Karpas-422 (cell line): ENCODE measurements around the gene SPP1. TPM values are rescaled to one million over a fixed set of nuclear protein-coding genes. Genes with fewer than 3 reads are reported as not detected.

Source experiments
- DNase-seq: peaks from one replicate; pipeline ENCODE4 v3.0.0-alpha.2; 2015
- H2AFZ ChIP-seq: fragments of 200-600 bp; sonication (generic); 2 replicates; pipeline ENCODE4 v1.6.1; 2014; ENCODE audit warnings: antibody characterized with exemption, low read length, mixed read lengths
- H3K27ac ChIP-seq: fragments of 200-600 bp; sonication (generic); 2 replicates; pipeline ENCODE4 v1.5.1; 2014; ENCODE audit warnings: mild to moderate bottlenecking, low read length, moderate library complexity
- H3K27me3 ChIP-seq: fragments of 200-600 bp; sonication (generic); 2 replicates; pipeline ENCODE4 v1.6.1; 2014; ENCODE audit warnings: low read length, mixed read lengths
- H3K36me3 ChIP-seq: fragments of 200-600 bp; sonication (generic); 2 replicates; pipeline ENCODE4 v1.6.1; 2014; ENCODE audit warnings: low read length, mixed read lengths; ENCODE audit not compliant: insufficient read depth
- H3K4me1 ChIP-seq: fragments of 200-600 bp; sonication (generic); 2 replicates; pipeline ENCODE4 v1.6.1; 2014; ENCODE audit warnings: mild to moderate bottlenecking, low read length, mixed read lengths
- H3K4me2 ChIP-seq: fragments of 200-600 bp; sonication (generic); 2 replicates; pipeline ENCODE4 v1.6.1; 2014; ENCODE audit warnings: low read length, low read depth, mild to moderate bottlenecking; ENCODE audit not compliant: poor library complexity, severe bottlenecking
- H3K4me3 ChIP-seq: fragments of 200-600 bp; sonication (generic); 2 replicates; pipeline ENCODE4 v1.5.1; 2014; ENCODE audit warnings: mild to moderate bottlenecking, antibody characterized with exemption, low read length, mixed read lengths
- H3K79me2 ChIP-seq: fragments of 200-600 bp; sonication (generic); 2 replicates; pipeline ENCODE4 v1.6.1; 2014; ENCODE audit warnings: mild to moderate bottlenecking, low read length, mixed read lengths
- H3K9ac ChIP-seq: fragments of 200-600 bp; sonication (generic); 2 replicates; pipeline ENCODE4 v1.6.0; 2014; ENCODE audit warnings: low read length
- H3K9me2 ChIP-seq: fragments of 200-600 bp; sonication (generic), shearing (Covaris generic); replicated peaks from 2 replicates; pipeline ENCODE4 v1.6.0; 2014; ENCODE audit warnings: mild to moderate bottlenecking, low read length, moderate library complexity; ENCODE audit not compliant: insufficient read depth
- H3K9me3 ChIP-seq: fragments of 300-700, 200-600 bp; sonication (generic); 2 replicates; pipeline ENCODE4 v1.6.1; 2014; ENCODE audit warnings: low read length, mixed read lengths
- H4K20me1 ChIP-seq: fragments of 200-600 bp; sonication (generic); 2 replicates; pipeline ENCODE4 v1.6.1; 2014; ENCODE audit warnings: mild to moderate bottlenecking, antibody characterized with exemption, low read length, low read depth; ENCODE audit not compliant: insufficient read depth
- total RNA-seq: library from RNA; depleted of rRNA; stranded (reverse); fragments of >200 nt; shearing (Covaris generic); gene quantifications from 2 replicates; pipeline ENCODE4 v1.2.3, GENCODE V29; 2014; ENCODE audit warnings: low replicate concordance

The SPP1 gene
- total RNA-seq, 1 experiment from 2014 or later: not detected

GRCh38 chr4:88010966-88011365 lies 35.5 kb downstream of the SPP1 start:
- H3K9me2 ChIP-seq: no peaks in the 10 kb centered on the region
- no peak overlapping the region for H2AFZ ChIP-seq
- H3K4me1 ChIP-seq: peaks cover 68% of the 10 kb centered on the region
- peak overlapping the region; percentile 54 for H3K9ac ChIP-seq
- H3K4me2 ChIP-seq: peak overlapping the region; percentile 95
- H4K20me1 ChIP-seq: peaks cover 9% of the 10 kb centered on the region
- no peaks in the 10 kb centered on the region for H3K9me3 ChIP-seq
- peak; percentile 48 for DNase-seq
- H3K4me3 ChIP-seq: peak overlapping the region; percentile 49
- H3K27ac ChIP-seq: peak overlapping the region; percentile 61
- no peaks in the 10 kb centered on the region for H3K36me3 ChIP-seq
- H3K79me2 ChIP-seq: peaks cover 82% of the 10 kb centered on the region
- H3K27me3 ChIP-seq: no peaks in the 10 kb centered on the region

GRCh38 chr4:88012647-88013046 lies 37.1 kb downstream of the SPP1 start:
- H3K9ac ChIP-seq: peak overlapping the region; percentile 38
- H3K9me2 ChIP-seq: no peaks in the 10 kb centered on the region
- H3K79me2 ChIP-seq: peaks cover 99% of the 10 kb centered on the region
- H3K9me3 ChIP-seq: no peaks in the 10 kb centered on the region
- H4K20me1 ChIP-seq: peaks cover 9% of the 10 kb centered on the region
- peak overlapping the region; percentile 95 for H3K4me2 ChIP-seq
- DNase-seq: peak; percentile 82
- peaks cover 69% of the 10 kb centered on the region for H3K4me1 ChIP-seq
- no peaks in the 10 kb centered on the region for H3K36me3 ChIP-seq
- H2AFZ ChIP-seq: no peak overlapping the region
- H3K27ac ChIP-seq: peak overlapping the region; percentile 74
- H3K27me3 ChIP-seq: no peaks in the 10 kb centered on the region
- peak overlapping the region; percentile 42 for H3K4me3 ChIP-seq

GRCh38 chr4:88014386-88014905 lies 38.9 kb downstream of the SPP1 start:
- no peak for DNase-seq
- Histone ChIP-seq H4K20me1 (peaks cover under 1% of the 10 kb centered on the region; the same call in 1 of the 2 replicates), H3K36me3 (peaks cover 2% of the 10 kb centered on the region; the same call in 1 of the 2 replicates), H3K9me2 (no peaks in the 10 kb centered on the region), H3K27me3 (no peaks in the 10 kb centered on the region), H3K9ac (no peak overlapping the region), H3K9me3 (no peaks in the 10 kb centered on the region), H3K79me2 (peaks cover 100% of the 10 kb centered on the region), H3K4me1 (peaks cover 75% of the 10 kb centered on the region), H3K27ac (peak overlapping the region; percentile 74), H3K4me2 (peak overlapping the region; percentile 24), H3K4me3 (no peak overlapping the region), H2AFZ (no peak overlapping the region)

GRCh38 chr4:88015659-88016295 lies 40.3 kb downstream of the SPP1 start:
- H3K4me2 ChIP-seq: no peak overlapping the region
- H3K79me2 ChIP-seq: peaks cover 99% of the 10 kb centered on the region

GRCh38 chr4:88017516-88018297 lies 42.2 kb downstream of the SPP1 start:
- no peaks in the 10 kb centered on the region for H3K9me2 ChIP-seq
- peaks cover 53% of the 10 kb centered on the region for H3K4me1 ChIP-seq
- DNase-seq: no peak
- no peak overlapping the region for H3K9ac ChIP-seq
- no peak overlapping the region for H3K4me2 ChIP-seq
- H3K79me2 ChIP-seq: peaks cover 97% of the 10 kb centered on the region
- H4K20me1 ChIP-seq: no peaks in the 10 kb centered on the region
- no peaks in the 10 kb centered on the region for H3K9me3 ChIP-seq
- H3K27ac ChIP-seq: no peak overlapping the region
- no peaks in the 10 kb centered on the region for H3K27me3 ChIP-seq
- peaks cover 21% of the 10 kb centered on the region for H3K36me3 ChIP-seq
- H2AFZ ChIP-seq: no peak overlapping the region
- H3K4me3 ChIP-seq: no peak overlapping the region

More at GRCh38 chr4:88015659-88016295, 40.3 kb downstream of the SPP1 start:
- H4K20me1 ChIP-seq: no peaks in the 10 kb centered on the region
- no peak for DNase-seq
- H3K9me3 ChIP-seq: no peaks in the 10 kb centered on the region
- no peak overlapping the region for H2AFZ ChIP-seq
- H3K4me1 ChIP-seq: peaks cover 68% of the 10 kb centered on the region
- no peak overlapping the region for H3K9ac ChIP-seq
- H3K4me3 ChIP-seq: no peak overlapping the region
- no peaks in the 10 kb centered on the region for H3K27me3 ChIP-seq
- H3K9me2 ChIP-seq: no peaks in the 10 kb centered on the region
- H3K36me3 ChIP-seq: peaks cover 7% of the 10 kb centered on the region; the same call in 1 of the 2 replicates
- no peak overlapping the region for H3K27ac ChIP-seq

GRCh38 chr4:88018466-88018865 lies 43.0 kb downstream of the SPP1 start:
- Histone ChIP-seq H3K9ac (no peak overlapping the region), H2AFZ (no peak overlapping the region), H3K79me2 (peaks cover 94% of the 10 kb centered on the region), H3K27me3 (no peaks in the 10 kb centered on the region), H3K36me3 (peaks cover 25% of the 10 kb centered on the region), H4K20me1 (no peaks in the 10 kb centered on the region), H3K9me3 (no peaks in the 10 kb centered on the region), H3K9me2 (no peaks in the 10 kb centered on the region), H3K27ac (peak overlapping the region; percentile 26; the same call in 1 of the 2 replicates), H3K4me2 (no peak overlapping the region), H3K4me1 (peaks cover 45% of the 10 kb centered on the region), H3K4me3 (no peak overlapping the region)
- no peak for DNase-seq

GRCh38 chr4:88021824-88022223 lies 46.3 kb downstream of the SPP1 start:
- no peaks in the 10 kb centered on the region for H3K9me3 ChIP-seq
- H3K4me1 ChIP-seq: peaks cover 24% of the 10 kb centered on the region
- H3K36me3 ChIP-seq: peaks cover 30% of the 10 kb centered on the region
- no peak overlapping the region for H2AFZ ChIP-seq
- no peak overlapping the region for H3K4me3 ChIP-seq
- no peak overlapping the region for H3K4me2 ChIP-seq
- H4K20me1 ChIP-seq: no peaks in the 10 kb centered on the region
- no peak overlapping the region for H3K9ac ChIP-seq
- no peak overlapping the region for H3K27ac ChIP-seq
- no peak for DNase-seq
- H3K9me2 ChIP-seq: no peaks in the 10 kb centered on the region
- H3K79me2 ChIP-seq: peaks cover 77% of the 10 kb centered on the region
- H3K27me3 ChIP-seq: no peaks in the 10 kb centered on the region

GRCh38 chr4:88022289-88022688 lies 46.8 kb downstream of the SPP1 start:
- H3K4me3 ChIP-seq: no peak overlapping the region
- H3K9me2 ChIP-seq: no peaks in the 10 kb centered on the region
- peaks cover 24% of the 10 kb centered on the region for H3K4me1 ChIP-seq
- no peak overlapping the region for H3K27ac ChIP-seq
- H3K27me3 ChIP-seq: no peaks in the 10 kb centered on the region
- H2AFZ ChIP-seq: no peak overlapping the region
- H3K36me3 ChIP-seq: peaks cover 30% of the 10 kb centered on the region
- DNase-seq: no peak
- H3K79me2 ChIP-seq: peaks cover 73% of the 10 kb centered on the region
- H3K9ac ChIP-seq: no peak overlapping the region
- H3K4me2 ChIP-seq: no peak overlapping the region
- no peaks in the 10 kb centered on the region for H3K9me3 ChIP-seq
- H4K20me1 ChIP-seq: no peaks in the 10 kb centered on the region
